AG08396 (cell line): ENCODE results near the gene C3orf38.
A peak's percentile ranks its signal among the peaks of the same experiment; 100 is the strongest.
"Not testable (repeated sequence)": the region's sequence is repeated elsewhere in the genome, so short reads cannot be mapped to it uniquely, and the experiment has no call there.

Source experiments
- DNase-seq: peaks from one replicate; pipeline ENCODE4 v3.0.0; 2012; ENCODE audit warnings: low spot score, mixed read lengths

Gene C3orf38

DNA sequence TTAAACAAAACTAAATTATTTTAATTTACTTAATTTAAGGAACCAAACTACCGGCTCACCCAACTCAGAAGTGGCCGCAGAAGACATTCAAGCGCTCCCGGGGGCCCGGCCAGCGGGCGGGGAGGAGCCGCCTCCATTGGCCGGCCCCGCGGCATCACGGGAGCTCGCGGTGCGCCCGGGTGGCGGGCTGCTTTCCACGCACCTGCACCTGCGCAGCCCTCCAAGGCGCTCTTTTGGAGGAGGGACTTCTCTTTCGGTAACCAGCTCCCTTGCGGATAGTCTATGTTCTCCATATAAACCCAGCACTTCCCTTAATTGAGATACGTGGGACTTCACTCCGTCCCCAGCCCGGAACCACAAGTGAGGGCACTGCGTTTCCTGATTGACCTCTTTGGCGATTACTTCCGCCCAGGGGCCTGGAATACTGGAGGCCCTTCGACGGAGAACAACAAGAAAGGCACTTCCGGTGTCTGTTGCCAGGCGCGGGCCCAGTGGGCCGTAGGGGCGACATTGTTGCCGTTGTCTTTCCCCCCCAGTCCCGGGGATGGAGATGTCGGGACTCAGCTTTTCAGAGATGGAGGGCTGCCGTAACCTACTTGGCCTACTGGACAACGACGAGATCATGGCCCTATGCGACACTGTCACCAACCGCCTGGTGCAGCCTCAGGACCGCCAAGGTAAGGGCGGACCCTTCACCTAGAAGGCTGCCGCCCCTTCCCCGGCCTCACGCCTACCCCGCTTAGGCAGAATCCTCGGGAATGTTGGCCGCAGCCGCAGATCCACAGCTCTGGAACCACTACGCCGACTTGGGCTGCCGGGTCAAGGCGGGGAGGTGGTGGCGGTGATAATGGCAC, at the start of gene C3orf38:
TSS of gene C3orf38 (plus strand) at position 451 of the 854 bp plus-strand sequence. CDS start at position 545, 94 bp downstream.
- DNase-seq = peak; percentile 89

GRCh38 chr3:88101142-88101541, 48.6 kb upstream of the C3orf38 start:
- DNase-seq = no peak

- no peak for DNase-seq
These were observed 44.4 kb upstream of the C3orf38 start for GRCh38 chr3:88105325-88105724.

DNA sequence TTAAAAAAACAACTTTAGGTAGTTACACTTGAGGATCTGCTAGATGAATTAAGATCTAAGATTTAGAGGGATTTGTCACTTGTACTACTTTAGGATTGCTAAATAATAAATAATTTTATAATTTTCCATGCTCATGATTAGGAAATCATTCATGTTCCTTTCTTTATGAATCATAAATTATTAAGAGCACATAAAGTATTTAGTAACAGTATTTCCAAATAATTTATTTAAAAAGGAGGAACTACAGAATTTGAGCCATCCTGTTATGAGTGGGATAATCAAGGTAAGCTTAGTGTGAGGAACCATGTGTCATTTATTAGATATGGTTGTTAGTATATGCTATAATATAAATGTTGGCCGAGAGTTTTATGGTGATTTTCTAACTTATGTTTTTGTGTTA, 37.5 kb upstream of the C3orf38 start:
- DNase-seq = no peak

DNA sequence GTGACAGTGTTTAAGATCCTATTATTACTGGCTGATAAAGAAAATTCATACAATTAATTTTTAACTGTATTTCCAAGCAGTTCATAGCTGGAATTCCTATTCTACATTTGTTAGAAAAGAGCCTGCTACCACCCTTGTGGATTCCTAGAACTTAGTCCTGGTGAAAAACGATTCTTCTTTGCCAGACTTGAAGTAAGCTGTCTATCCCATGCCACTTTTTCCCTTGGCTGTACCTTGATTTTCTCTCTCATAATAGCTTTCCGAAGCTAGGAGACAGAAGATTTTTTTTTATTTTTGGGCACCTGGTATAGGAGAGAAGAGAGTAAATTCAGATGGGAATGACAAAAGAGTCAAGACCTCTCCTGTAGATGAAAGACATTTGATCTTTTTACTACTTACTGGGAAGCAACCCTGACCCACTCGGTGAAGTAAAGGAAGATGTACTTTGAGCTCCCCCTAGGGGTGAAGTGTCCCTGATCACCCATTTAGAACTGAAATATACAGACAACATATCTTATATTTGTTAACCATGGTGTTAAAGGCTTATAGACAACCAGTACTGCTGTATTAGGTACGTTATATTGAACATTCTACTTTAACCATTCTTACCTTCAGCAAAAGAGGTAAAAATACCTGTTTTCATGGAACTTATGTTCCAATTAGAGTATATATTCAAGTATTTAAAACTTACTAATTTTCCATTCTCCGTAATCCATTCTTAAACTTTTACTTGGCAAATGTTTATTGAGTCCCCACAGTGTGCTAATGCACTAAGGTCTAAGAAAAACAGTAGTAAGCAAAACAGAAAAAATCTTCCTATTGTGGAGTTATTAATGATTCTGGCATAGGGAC, 36.2 kb upstream of the C3orf38 start:
- DNase-seq = peak; percentile 39

- DNase-seq = no peak
These were observed 34.7 kb upstream of the C3orf38 start for GRCh38 chr3:88114878-88115549.

GRCh38 chr3:88117683-88118082, 32.1 kb upstream of the C3orf38 start:
- DNase-seq = no peak

GRCh38 chr3:88118603-88119002, 31.2 kb upstream of the C3orf38 start:
- not testable (repeated sequence) for DNase-seq

DNA sequence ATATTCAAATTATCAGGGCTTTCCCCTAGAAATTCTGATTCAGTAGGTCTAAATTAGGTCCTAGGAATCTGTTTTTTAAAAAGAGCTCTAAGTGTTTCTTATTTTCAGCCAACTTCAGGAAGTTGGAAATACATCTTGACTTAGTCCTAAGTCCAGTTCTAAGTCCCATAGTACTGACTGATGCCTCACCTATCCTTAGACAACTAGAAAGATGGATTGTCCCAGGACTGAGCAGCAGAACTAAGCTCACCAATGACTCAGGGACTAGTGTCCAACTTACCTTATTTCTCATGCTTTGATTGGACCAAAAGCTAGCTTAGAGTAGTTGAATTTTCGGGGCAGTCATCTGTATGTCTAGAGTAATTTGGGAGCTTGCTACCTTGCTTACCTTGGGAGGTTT, 26.2 kb upstream of the C3orf38 start:
- no peak for DNase-seq

DNA sequence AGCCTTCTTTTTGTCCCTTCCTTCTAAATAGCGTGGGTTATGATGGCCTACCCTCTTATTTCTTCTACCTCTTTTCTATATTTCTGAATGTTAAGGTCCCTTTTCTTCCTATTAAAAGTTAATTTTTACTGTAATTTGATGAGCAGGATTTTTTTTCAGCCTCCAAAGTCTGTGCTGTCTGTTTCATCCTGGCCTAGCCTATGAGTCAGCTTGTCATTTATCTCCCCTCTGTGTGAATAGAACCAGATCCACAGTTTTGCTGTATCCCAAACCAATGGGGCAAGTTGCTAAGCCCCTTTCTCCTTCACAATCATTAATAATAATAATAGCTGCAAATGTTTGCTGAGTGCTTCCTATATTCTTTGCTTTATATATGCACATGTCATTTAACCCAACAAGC, 18.1 kb upstream of the C3orf38 start:
- DNase-seq = no peak

- DNase-seq = no peak
These were observed 16.9 kb upstream of the C3orf38 start for GRCh38 chr3:88132894-88133293.

DNA sequence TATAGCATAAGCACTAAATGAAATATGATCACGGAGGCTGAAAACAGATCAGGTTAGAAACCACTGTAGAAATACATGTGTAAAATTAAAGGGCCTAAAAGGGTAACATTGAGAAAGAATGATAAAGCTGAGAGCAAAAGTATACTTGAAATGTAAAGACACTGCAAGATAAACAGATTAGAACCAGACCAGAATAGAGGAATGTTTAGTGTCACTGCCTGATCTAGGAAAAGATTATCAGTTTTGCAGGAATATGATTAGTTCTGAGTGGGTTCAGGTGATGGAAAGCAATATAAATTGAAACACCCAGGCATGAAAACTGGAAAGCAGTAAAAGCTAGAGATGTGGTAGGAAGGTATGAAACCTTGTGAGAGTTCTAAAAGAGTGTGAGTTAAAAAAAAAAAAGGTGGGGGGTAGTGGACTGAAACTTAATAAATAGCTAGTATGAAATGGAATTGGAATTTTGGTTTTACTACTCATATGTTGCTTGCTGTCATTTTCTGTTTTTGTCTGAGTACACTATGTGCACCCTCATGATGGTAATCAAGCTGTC, 16.0 kb upstream of the C3orf38 start:
- no peak for DNase-seq

DNA sequence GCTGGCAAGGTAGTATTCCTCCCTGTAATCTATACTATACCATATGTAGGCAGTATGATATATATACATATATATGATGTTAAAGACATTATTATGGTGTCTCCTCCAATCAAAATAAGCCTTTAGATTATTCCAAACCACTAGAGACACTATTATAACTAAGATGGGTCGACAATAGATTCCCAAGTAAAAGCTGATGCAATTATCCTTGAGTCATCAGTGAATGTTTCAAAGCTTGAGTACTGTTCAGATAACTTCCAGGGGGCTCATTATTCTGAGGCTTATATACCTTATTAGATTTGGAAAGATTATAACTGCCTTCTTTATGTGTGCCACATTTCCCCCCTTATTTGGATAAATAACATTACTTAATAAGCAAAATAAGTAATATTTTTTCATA, 11.9 kb upstream of the C3orf38 start:
- no peak for DNase-seq

DNA sequence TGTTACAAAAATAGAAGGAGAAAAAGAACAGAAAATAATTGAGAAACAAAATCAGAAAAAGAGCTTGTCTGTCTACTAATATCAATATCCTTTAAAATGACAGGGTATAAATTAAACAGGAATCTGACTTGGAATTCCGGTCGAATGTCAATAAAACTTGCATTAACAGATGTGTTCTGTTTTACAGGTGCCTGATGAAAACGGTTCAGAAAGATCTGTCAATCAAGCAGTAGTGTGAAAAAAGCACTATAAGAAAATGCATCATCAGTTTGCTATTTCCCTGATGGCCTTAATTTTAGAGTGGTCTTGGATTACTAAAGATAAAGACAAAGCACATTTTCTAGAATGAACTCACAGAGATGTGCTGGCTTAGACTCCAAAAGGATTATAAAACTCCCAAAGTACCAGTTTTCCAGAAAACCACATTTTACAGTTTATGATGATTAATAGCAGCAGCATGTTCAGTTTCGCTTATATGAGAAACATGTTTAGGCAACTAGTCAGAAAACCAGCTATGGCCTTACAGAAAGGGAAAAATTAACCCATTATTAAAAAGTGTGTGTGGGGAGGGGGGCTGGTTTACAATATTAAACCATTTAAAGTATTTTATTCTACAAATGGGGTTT, 8.2 kb upstream of the C3orf38 start:
- peak; percentile 10 for DNase-seq

DNA sequence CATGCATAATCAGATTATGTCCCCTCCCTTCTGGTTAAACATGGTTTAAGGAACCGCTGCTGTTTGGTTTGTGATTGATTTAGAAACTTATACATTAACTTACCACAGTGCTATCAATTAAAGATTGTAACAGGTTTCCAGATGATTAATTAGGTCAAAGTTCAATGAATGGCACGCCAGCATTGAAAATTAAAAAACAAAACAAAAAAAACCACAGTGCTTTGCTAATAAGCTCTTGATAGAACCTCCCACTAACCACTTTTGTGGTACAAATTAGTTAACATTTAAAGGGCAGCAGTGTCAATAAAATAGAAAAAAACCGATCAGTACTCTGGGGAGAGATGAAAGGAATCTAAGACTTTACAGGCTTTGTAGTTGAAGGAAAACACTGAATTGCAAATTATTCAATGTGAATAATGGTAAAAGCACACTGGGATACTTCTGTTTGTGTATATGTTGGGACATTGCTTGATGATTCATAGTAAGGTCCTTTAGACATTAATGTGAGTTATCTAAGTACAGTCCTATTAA, 7.6 kb upstream of the C3orf38 start:
- DNase-seq = peak; percentile 14

- DNase-seq = no peak
These were observed 2.5 kb upstream of the C3orf38 start for GRCh38 chr3:88147261-88147660.

GRCh38 chr3:88148651-88149050, 1.1 kb upstream of the C3orf38 start:
- DNase-seq = no peak

DNA sequence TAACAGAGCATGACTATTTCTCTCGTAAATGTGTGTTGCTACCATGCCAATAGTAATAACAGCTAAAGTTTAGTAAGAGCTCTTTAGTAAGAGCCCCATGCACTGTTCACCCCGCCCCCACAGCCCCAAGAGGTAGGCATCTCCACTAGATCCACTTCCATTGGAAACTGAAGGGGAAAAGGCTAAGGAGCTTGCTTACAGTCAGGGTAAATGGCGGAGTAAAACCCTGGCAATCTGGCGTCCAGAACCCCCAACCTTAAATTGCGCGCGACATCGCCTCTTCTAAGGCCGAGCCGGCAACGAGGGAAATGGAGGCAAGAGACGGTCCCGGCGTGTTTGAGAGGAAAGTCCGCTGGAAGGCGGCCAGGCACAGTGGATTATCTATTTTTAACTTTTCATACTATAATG, 654 bp upstream of the C3orf38 start:
- no peak for DNase-seq

- no peak for DNase-seq
These were observed 612 bp downstream of the C3orf38 start for GRCh38 chr3:88150371-88150770.

DNA sequence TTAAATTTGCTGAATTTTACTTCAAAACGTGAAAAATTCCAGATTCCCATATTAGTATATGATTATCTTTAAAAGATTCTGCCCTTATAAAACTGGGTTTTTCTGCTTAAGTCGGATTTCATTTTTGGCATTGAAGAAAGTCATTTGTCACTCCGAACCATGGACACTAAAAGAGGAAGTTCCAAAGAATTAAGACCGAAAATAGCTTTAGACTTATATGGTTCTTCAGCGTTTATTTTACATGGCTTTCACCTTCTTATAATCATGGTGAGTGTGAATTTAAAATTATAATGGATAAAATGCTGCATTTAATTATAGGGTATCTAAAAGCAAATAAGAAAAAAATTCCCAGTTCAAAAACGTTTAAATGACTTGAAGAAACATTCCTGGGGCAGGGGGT, 1.0 kb downstream of the C3orf38 start:
- DNase-seq = no peak

DNA sequence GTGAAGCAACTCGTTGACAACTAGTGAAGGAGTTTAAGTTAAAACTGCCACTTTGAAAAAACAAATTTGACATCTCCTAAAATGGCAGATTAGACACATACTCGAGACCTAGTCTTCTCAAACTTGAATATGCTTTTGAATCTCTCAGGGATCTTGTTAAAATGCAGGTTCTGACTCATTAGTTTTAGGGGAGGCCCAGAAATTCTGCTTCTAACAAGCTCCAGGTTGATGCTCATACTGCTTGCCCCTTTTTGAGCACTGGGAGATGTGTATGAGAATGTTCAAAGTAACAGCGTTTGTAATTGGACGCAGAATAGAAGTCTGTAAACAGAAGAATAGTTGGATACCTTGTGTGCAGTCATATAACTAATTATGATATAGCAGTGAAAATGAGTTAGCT, 1.6 kb downstream of the C3orf38 start:
- DNase-seq = no peak
